TTC549 (cell line): ENCODE measurements around the gene CEP83.

ENCODE experiments used
- FAIRE-seq: peaks from 2 replicates; lab custom pipeline; 2012; peaks lifted over from hg19 to GRCh38; lab: Jason Lieb, UNC

Gene CEP83

DNA sequence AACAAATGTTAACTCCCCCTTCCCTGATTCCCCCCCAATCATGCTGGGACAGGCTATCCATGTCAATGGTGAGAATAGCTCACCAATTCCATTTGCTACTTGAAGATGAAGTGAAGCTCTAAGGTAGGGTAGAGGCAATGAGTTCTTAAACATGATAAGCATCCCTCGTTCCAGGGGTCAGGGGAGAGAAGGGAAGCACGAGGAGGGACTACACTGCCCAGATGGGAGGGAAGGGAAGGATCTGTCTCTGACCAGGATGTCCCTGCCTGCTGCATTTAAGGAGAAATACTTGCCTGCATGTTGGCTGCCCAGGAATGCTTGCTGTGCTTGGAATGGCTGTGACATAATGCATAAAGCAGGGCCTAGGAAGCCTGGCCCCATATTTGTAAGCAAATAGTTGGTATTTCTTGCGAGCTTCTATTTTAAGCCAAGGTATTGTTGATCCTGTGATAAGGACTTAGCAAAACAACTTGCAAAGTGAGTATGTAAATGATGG lies 155.1 kb downstream of the CEP83 start:
- FAIRE-seq: no peak

DNA sequence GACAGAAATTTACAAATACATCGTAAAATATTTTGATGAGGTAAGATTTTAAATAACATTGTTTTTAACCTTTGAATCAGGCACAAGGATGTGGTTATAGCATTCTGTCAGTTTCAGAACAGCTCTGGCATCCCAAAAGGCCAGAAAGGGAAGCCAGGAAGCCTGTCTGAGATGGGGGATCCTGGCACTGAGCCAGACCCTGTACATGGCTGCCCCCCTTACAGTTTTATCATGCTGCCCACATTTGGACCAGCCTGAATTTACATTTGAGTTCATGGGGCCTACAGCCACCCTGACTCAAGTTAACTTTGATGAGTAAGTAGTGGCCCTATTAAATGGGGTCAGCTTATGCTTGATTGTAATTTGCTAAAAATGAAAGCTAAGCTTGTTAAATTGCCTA lies 155.7 kb downstream of the CEP83 start:
- no peak for FAIRE-seq

DNA sequence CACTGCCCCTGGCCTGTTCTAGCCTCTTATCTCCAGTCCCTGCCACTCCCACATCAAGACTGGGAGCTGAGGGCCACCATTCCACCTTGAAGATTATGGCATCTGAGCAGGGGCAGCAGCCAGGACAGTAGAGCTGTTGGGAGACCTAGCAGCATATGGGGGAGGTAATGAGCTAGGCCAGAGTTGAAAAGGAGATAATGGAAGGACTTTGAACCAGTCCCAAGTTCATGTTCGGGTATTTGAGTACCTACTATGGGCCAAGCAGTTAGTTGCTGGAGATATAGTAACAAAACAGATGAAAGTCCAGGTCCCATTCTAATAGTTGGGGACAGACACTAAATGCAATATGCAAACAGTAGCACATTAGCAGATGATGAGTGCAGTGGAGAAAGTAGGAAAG lies 159.8 kb downstream of the CEP83 start:
- no peak for FAIRE-seq

- no peak for FAIRE-seq
Observed at GRCh38 chr12:94297876-94298505, 161.7 kb downstream of the CEP83 start.

GRCh38 chr12:94297096-94297699 lies 162.5 kb downstream of the CEP83 start:
- FAIRE-seq: no peak

GRCh38 chr12:94290353-94290752 lies 169.3 kb downstream of the CEP83 start:
- FAIRE-seq: no peak

GRCh38 chr12:94289461-94290312 lies 170.0 kb downstream of the CEP83 start:
- FAIRE-seq: no peak

GRCh38 chr12:94287245-94287628 lies 172.4 kb downstream of the CEP83 start:
- FAIRE-seq: no peak

DNA sequence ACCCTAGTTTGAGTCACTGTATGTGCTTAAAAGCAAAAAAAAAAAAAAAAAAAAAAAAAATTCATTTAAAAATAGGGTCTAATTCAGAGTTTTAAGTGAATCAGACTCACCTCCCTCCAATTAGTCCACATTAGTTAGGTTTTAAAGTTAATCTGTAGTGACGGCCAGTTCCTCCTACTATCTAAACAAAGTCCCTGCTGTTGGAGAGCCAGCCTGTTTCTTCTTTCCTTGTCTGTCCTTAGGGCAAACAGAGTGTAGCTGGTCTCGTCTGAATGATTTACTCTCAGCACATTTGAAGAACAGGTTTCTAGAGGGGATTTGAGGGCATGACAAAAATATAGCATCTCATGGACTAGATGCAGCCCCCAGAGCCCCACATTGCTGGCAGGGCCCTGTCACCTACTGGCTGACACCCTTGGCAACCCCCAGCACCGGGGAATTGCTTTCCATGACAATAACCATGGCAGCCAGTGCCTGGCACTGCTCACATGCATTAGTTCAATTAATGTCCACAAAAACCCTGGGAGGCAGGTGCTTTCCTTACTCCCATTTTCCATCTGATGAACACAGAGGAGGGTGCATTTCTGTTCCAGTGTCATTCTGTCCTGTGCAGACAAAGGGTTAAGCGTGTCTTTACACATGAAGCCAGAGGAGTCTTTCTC lies 173.0 kb downstream of the CEP83 start:
- FAIRE-seq: no peak

DNA sequence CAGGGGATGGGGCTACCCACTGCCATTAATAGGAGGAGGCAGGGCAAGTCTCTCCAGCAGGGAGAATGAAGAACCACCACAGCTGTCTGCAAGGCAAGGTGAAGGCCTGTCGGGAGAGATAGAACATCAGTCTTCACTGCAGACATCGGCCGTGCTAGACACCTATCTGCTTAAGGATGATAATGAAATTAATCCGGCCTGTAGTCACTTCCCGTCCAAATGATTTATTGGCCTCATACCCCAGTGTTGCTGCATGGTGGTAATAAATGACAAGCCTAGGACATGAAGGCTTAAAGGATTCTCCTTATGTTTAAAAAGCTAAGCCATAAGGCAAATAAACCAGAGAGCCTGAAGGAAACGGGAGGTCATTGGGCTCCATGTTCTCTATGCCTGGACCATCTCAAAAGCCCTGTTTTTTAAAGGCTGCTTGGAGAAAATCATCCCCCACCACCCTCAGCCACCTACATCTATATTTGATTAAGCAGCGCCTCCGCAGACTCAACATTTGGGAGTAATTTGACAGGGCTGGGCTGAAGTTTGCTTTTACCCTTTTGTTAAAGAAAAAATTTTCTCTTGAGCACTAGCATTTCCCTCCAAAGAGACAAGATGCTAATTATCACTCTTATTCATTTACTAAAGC lies 173.6 kb downstream of the CEP83 start:
- no peak for FAIRE-seq

- FAIRE-seq: no peak
Observed at GRCh38 chr12:94284859-94285258, 174.8 kb downstream of the CEP83 start.

DNA sequence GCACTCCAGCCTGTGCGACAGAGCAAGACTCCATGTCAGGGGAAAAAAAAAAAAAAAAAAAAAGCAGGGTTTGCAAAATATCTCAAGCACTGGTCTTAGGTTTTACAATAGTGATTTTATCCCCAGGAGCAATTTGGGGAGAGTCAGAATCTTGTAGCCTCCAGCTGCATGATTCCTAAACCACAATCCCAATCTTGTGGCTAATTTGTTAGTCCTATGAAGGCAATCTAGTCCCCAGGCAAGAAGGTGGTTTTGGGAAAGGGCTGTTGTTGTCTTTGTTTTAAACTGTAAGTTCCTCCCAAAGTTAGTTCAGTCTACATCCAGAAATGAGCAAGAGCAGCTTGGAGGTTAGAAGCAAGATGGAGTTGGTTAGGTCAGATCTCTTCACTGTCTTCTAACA lies 175.6 kb downstream of the CEP83 start:
- FAIRE-seq: no peak

DNA sequence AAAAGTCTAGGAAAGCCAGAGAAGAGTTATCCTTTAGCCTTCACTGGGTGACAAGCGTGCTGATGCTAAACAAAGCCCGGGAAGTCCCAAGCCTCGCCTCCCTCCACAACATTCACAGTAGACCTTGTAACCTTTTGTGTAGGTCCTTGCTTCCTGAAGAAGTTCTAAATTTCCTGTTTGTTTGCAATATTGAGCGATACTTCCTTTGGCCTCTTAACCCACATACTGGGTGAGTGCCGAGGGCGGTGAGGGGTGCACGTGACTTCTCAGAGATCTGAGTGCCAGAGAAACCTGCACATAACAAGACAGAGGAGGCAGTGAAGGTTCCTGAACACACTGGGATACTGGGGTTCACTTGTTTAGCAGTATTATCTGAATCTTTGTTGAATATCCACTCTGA lies 177.0 kb downstream of the CEP83 start:
- FAIRE-seq: no peak

- no peak for FAIRE-seq
Observed at GRCh38 chr12:94280063-94280462, 179.6 kb downstream of the CEP83 start.

DNA sequence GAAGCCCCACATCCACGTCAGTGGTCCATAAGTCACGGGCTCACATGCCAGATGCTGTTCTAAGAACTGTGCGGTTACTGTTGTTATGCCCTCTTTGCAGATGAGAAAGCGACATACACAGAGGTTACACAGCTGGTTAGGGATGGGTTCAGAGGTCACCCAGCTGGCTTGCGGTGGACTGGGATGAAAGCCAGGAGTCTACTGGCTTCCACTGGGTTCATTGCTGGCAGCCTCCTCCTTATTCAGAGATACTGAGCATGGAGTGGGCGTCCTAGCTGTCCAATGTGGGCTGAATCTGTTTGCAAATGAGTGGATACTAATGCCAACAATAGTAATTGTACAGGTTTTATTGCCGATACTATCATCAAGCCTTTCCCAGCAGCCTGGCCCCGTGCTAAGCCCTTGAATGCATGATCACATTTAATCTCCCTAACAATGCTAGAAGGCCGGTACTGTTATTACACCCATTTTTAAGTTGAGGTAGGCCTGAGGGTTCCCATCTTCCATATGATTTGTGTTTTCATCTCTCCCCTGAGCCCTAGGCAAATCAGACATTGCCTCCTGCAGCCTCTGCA lies 182.2 kb downstream of the CEP83 start:
- FAIRE-seq: no peak

DNA sequence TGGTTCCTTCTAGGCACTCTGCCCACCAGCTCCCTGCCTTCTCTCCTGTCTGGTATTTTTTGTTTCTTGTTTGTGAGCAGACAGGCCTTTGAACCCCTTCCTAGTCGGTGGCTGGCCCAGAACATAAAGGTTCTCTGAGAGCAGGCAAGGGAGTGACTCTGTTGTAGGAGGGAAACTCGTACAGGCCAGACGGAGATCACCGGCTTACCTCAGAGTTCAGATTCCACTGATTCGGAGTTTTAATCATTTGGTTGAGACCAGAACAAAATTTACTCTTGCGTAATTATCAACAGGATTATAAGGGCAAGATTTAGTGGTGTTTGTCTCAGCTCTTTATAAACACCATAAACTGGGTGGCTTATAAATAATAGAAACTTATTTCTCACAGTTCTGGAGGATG lies 182.9 kb downstream of the CEP83 start:
- no peak for FAIRE-seq

- no peak for FAIRE-seq
Observed at GRCh38 chr12:94273272-94273671, 186.4 kb downstream of the CEP83 start.

- FAIRE-seq: no peak
Observed at GRCh38 chr12:94272280-94272679, 187.4 kb downstream of the CEP83 start.

GRCh38 chr12:94271351-94271750 lies 188.3 kb downstream of the CEP83 start:
- FAIRE-seq: no peak

GRCh38 chr12:94269316-94269999 lies 190.2 kb downstream of the CEP83 start:
- no peak for FAIRE-seq

DNA sequence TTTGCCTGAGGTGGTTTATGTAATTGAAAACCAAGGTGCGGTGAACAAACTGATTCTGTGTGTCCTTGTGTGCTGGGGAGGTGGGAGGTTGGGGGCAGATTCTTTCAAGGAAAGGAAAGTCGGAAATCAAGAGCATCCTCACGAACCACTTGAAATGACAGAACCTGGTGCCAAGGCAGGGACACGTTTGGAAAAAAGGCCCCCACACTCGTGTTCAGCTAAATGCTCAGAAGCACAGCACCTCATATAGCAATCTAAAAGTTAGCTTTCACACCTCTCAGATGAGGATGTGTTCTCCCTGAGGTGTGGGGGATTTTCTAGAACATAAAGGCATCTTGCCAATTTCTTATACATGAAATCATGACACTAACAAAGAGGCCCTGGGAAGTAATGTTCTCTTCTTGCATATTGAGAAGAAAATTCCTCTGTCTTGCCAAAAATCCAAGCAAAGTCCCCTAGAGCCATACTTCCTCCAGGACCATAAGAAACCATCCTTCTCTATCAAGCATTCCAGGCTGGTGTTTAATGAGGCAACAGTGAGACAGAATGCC lies 191.7 kb downstream of the CEP83 start:
- no peak for FAIRE-seq
